ENCODE results near the gene CHST13.

The CHST13 gene

GRCh38 chr3:126551839-126552687, 28.1 kb downstream of the CHST13 start:
- H3K4me3 ChIP-seq (ENCODE audit: low read depth in 1 of 2, low read length in 2 of 2) = no peak overlapping the region
- H4K20me1 ChIP-seq (ENCODE audit: insufficient read depth, low read length) = no peaks in the 10 kb centered on the region
- ATAC-seq (ENCODE audit: insufficient read depth, low read depth) (no peak), DNase-seq (peak; percentile 1)
- no peak overlapping the region for H3K4me2 ChIP-seq (ENCODE audit: insufficient read depth, low read length)
- no peaks in the 10 kb centered on the region for H3K79me2 ChIP-seq (ENCODE audit: insufficient read depth, low read length)
- TF ChIP-seq EZH2 (IDR thresholded peaks at IDR 0.05; ENCODE audit: borderline replicate concordance, low read depth, low read length, severe bottlenecking) (no peak), CTCF (IDR thresholded peaks at IDR 0.05; ENCODE audit: borderline replicate concordance, extremely low read depth, low read length, poor library complexity, severe bottlenecking) (no peak)
- H3K36me3 ChIP-seq (ENCODE audit: insufficient read depth, low read length) = no peaks in the 10 kb centered on the region
- no peak overlapping the region for H2AFZ ChIP-seq (ENCODE audit: low read depth, low read length)
- peaks cover 3% of the 10 kb centered on the region for H3K4me1 ChIP-seq (ENCODE audit: insufficient read depth, low read length)
- H3K27me3 ChIP-seq (ENCODE audit: insufficient read depth, low read length, poor library complexity) = no peaks in the 10 kb centered on the region
- H3K27ac ChIP-seq (ENCODE audit: low read length) = no peak overlapping the region
- H3K9ac ChIP-seq (ENCODE audit: low read depth, low read length) = no peak overlapping the region
- no peaks in the 10 kb centered on the region for H3K9me3 ChIP-seq (ENCODE audit: insufficient read depth, low read length, severe bottlenecking)

DNA sequence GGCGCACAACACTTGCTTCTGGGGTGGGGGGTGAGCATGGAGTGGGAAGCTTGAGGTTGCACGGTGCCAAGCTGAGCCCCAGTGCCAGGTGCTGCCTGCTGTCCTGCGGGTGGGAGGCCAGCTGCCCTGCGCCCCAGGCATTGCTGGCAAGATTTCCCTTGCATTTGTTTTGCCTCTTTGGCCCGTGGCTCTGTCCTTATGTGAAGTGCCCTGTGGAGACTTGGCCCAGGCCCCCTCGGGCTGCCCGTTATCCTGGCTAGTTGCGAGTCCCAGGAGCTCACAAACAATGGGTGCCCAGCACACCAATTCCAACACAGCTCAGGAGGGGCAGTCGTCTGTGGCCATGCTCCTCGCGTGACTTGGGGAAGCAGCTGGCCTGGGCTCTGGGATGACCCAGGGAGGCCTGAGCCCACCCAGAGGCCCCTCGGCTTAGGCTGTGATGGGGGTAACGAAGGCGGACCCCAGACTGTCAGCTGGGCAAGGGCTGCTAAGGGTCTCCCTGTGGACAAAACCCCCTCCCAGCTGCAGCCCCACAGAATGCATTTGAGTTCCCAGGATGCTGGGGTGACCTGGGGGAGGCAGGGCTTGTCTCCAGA, 28.8 kb downstream of the CHST13 start:
- no peaks in the 10 kb centered on the region for H3K36me3 ChIP-seq (ENCODE audit: insufficient read depth, low read length)
- H3K27me3 ChIP-seq (ENCODE audit: insufficient read depth, low read length, poor library complexity) = no peaks in the 10 kb centered on the region
- H2AFZ ChIP-seq (ENCODE audit: low read depth, low read length) = no peak overlapping the region
- H3K4me3 ChIP-seq (ENCODE audit: low read depth in 1 of 2, low read length in 2 of 2) = no peak overlapping the region
- no peaks in the 10 kb centered on the region for H3K9me3 ChIP-seq (ENCODE audit: insufficient read depth, low read length, severe bottlenecking)
- H3K27ac ChIP-seq (ENCODE audit: low read length) = no peak overlapping the region
- ATAC-seq (ENCODE audit: insufficient read depth, low read depth) (no peak), DNase-seq (peak; percentile 1)
- H3K79me2 ChIP-seq (ENCODE audit: insufficient read depth, low read length) = no peaks in the 10 kb centered on the region
- H3K4me1 ChIP-seq (ENCODE audit: insufficient read depth, low read length) = peaks cover 3% of the 10 kb centered on the region
- H4K20me1 ChIP-seq (ENCODE audit: insufficient read depth, low read length) = no peaks in the 10 kb centered on the region
- H3K4me2 ChIP-seq (ENCODE audit: insufficient read depth, low read length) = no peak overlapping the region
- no peak overlapping the region for H3K9ac ChIP-seq (ENCODE audit: low read depth, low read length)
- TF ChIP-seq CTCF (IDR thresholded peaks at IDR 0.05; ENCODE audit: borderline replicate concordance, extremely low read depth, low read length, poor library complexity, severe bottlenecking) = no peak
- TF ChIP-seq EZH2 (IDR thresholded peaks at IDR 0.05; ENCODE audit: borderline replicate concordance, low read depth, low read length, severe bottlenecking) = no peak

DNA sequence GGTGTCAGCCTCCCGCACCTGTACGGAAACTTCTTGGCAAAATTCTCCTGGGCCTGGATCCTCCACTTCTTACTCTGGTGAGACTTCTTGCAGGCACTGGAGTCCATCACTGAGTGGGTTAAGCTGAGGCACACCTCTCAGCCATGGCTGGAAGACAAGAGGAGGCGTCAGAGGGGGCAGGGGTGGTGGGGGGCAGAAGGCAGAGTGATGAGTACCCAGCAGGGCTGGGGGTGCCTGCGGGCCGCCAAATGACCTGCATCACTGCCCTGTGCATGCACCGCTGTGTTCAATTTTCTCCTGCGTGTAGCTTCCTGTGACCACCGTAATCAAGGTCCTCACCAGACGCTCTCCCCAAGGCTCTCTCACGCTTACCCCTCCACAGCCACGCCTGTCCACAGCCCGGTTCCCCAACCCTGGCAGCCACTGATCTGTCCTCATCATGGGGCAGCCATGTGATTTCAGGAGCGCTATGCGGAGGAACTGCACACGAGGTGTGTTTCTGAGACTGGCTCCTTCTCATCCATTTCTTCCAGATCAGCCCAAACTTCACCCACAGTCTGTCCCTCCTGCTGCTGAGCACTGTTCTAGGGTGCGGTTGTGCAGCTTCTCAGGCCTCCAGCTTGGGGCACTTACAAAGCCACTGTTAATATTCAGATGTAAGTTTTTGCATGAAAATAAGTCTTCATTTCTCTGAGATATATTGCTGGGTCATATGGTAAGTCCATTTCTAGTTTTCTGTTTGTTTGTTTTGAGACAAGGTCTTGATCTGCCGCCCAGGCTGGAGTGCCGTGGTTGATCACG, 29.5 kb downstream of the CHST13 start:
- peak; percentile 2 for DNase-seq
- H3K9me3 ChIP-seq (ENCODE audit: insufficient read depth, low read length, severe bottlenecking) = no peaks in the 10 kb centered on the region

More for the DNA sequence above, 29.5 kb downstream of the CHST13 start:
- no peak overlapping the region for H3K4me3 ChIP-seq (ENCODE audit: low read depth in 1 of 2, low read length in 2 of 2)
- no peak for ATAC-seq (ENCODE audit: insufficient read depth, low read depth)
- no peaks in the 10 kb centered on the region for H4K20me1 ChIP-seq (ENCODE audit: insufficient read depth, low read length)
- TF ChIP-seq EZH2 (IDR thresholded peaks at IDR 0.05; ENCODE audit: borderline replicate concordance, low read depth, low read length, severe bottlenecking) (no peak), CTCF (IDR thresholded peaks at IDR 0.05; ENCODE audit: borderline replicate concordance, extremely low read depth, low read length, poor library complexity, severe bottlenecking) (no peak)
- no peak overlapping the region for H2AFZ ChIP-seq (ENCODE audit: low read depth, low read length)
- H3K4me2 ChIP-seq (ENCODE audit: insufficient read depth, low read length) = no peak overlapping the region
- peaks cover 3% of the 10 kb centered on the region for H3K4me1 ChIP-seq (ENCODE audit: insufficient read depth, low read length)
- H3K27ac ChIP-seq (ENCODE audit: low read length) = no peak overlapping the region
- no peaks in the 10 kb centered on the region for H3K27me3 ChIP-seq (ENCODE audit: insufficient read depth, low read length, poor library complexity)
- H3K79me2 ChIP-seq (ENCODE audit: insufficient read depth, low read length) = no peaks in the 10 kb centered on the region
- no peaks in the 10 kb centered on the region for H3K36me3 ChIP-seq (ENCODE audit: insufficient read depth, low read length)
- no peak overlapping the region for H3K9ac ChIP-seq (ENCODE audit: low read depth, low read length)
